KOPT-K1 (cell line): ENCODE measurements around the gene CCDC3.

ENCODE experiments used
- H3K27ac ChIP-seq: fragments of 200-600 bp; sonication (generic); 2 replicates; pipeline ENCODE4 v1.5.1; 2016; ENCODE audit warnings: antibody characterized with exemption, mild to moderate bottlenecking, low read depth, low read length; ENCODE audit not compliant: poor library complexity, severe bottlenecking
- H3K36me3 ChIP-seq: fragments of 200-600 bp; sonication (generic); 2 replicates; pipeline ENCODE4 v1.5.1; 2017; ENCODE audit warnings: antibody characterized with exemption, mild to moderate bottlenecking, low read length, moderate library complexity; ENCODE audit not compliant: insufficient read depth
- H3K9me3 ChIP-seq: fragments of 200-600 bp; sonication (generic); 2 replicates; pipeline ENCODE4 v1.5.1; 2017; ENCODE audit warnings: antibody characterized with exemption, low read length, mild to moderate bottlenecking; ENCODE audit not compliant: insufficient read depth, poor library complexity, severe bottlenecking

CCDC3 gene

GRCh38 chr10:12960334-12960898 is 41.1 kb downstream of the CCDC3 start:
- Histone ChIP-seq H3K9me3 (peaks cover 7% of the 10 kb centered on the region), H3K36me3 (no peaks in the 10 kb centered on the region), H3K27ac (no peak overlapping the region)

GRCh38 chr10:12958546-12959110 is 42.9 kb downstream of the CCDC3 start:
- peaks cover 12% of the 10 kb centered on the region for H3K9me3 ChIP-seq
- no peak overlapping the region for H3K27ac ChIP-seq
- no peaks in the 10 kb centered on the region for H3K36me3 ChIP-seq

GRCh38 chr10:12957081-12957480 is 44.4 kb downstream of the CCDC3 start:
- H3K9me3 ChIP-seq = peaks cover 24% of the 10 kb centered on the region
- H3K36me3 ChIP-seq = no peaks in the 10 kb centered on the region
- no peak overlapping the region for H3K27ac ChIP-seq

- no peaks in the 10 kb centered on the region for H3K36me3 ChIP-seq
- H3K9me3 ChIP-seq = peaks cover 28% of the 10 kb centered on the region
- H3K27ac ChIP-seq = no peak overlapping the region
Measured at GRCh38 chr10:12954866-12955265, 46.6 kb downstream of the CCDC3 start.

- Histone ChIP-seq H3K36me3 (no peaks in the 10 kb centered on the region), H3K9me3 (peaks cover 21% of the 10 kb centered on the region), H3K27ac (no peak overlapping the region)
Measured at GRCh38 chr10:12950583-12951128, 50.9 kb downstream of the CCDC3 start.

GRCh38 chr10:12949248-12949647 is 52.3 kb downstream of the CCDC3 start:
- Histone ChIP-seq H3K36me3 (no peaks in the 10 kb centered on the region), H3K9me3 (peaks cover 21% of the 10 kb centered on the region), H3K27ac (no peak overlapping the region)

- Histone ChIP-seq H3K27ac (no peak overlapping the region), H3K36me3 (no peaks in the 10 kb centered on the region), H3K9me3 (peaks cover 7% of the 10 kb centered on the region)
Measured at GRCh38 chr10:12947741-12948140, 53.8 kb downstream of the CCDC3 start.

- H3K27ac ChIP-seq = no peak overlapping the region
- no peaks in the 10 kb centered on the region for H3K9me3 ChIP-seq
- H3K36me3 ChIP-seq = no peaks in the 10 kb centered on the region
Measured at GRCh38 chr10:12946372-12946771, 55.1 kb downstream of the CCDC3 start.

- H3K9me3 ChIP-seq = no peaks in the 10 kb centered on the region
- H3K36me3 ChIP-seq = no peaks in the 10 kb centered on the region
- no peak overlapping the region for H3K27ac ChIP-seq
Measured at GRCh38 chr10:12945690-12946359, 55.7 kb downstream of the CCDC3 start.

GRCh38 chr10:12944931-12945330 is 56.6 kb downstream of the CCDC3 start:
- no peaks in the 10 kb centered on the region for H3K9me3 ChIP-seq
- no peak overlapping the region for H3K27ac ChIP-seq
- no peaks in the 10 kb centered on the region for H3K36me3 ChIP-seq

GRCh38 chr10:12943425-12943824 is 58.1 kb downstream of the CCDC3 start:
- H3K27ac ChIP-seq = no peak overlapping the region
- no peaks in the 10 kb centered on the region for H3K36me3 ChIP-seq
- no peaks in the 10 kb centered on the region for H3K9me3 ChIP-seq

- H3K27ac ChIP-seq = no peak overlapping the region
- H3K9me3 ChIP-seq = no peaks in the 10 kb centered on the region
- H3K36me3 ChIP-seq = no peaks in the 10 kb centered on the region
Measured at GRCh38 chr10:12941966-12942365, 59.5 kb downstream of the CCDC3 start.

GRCh38 chr10:12940791-12941190 is 60.7 kb downstream of the CCDC3 start:
- no peaks in the 10 kb centered on the region for H3K36me3 ChIP-seq
- no peaks in the 10 kb centered on the region for H3K9me3 ChIP-seq
- no peak overlapping the region for H3K27ac ChIP-seq

GRCh38 chr10:12938271-12938670 is 63.2 kb downstream of the CCDC3 start:
- Histone ChIP-seq H3K27ac (no peak overlapping the region), H3K36me3 (no peaks in the 10 kb centered on the region), H3K9me3 (no peaks in the 10 kb centered on the region)

GRCh38 chr10:12937527-12937926 is 64.0 kb downstream of the CCDC3 start:
- Histone ChIP-seq H3K27ac (no peak overlapping the region), H3K9me3 (no peaks in the 10 kb centered on the region)

GRCh38 chr10:12934777-12935176 is 66.7 kb downstream of the CCDC3 start:
- H3K36me3 ChIP-seq = no peaks in the 10 kb centered on the region

More at GRCh38 chr10:12937527-12937926, 64.0 kb downstream of the CCDC3 start:
- no peaks in the 10 kb centered on the region for H3K36me3 ChIP-seq

More at GRCh38 chr10:12934777-12935176, 66.7 kb downstream of the CCDC3 start:
- H3K27ac ChIP-seq = no peak overlapping the region
- H3K9me3 ChIP-seq = no peaks in the 10 kb centered on the region
